H9 (cell line): ENCODE data around the gene IL31. TPM values are rescaled to one million over a fixed set of nuclear protein-coding genes. Genes with fewer than 3 reads are reported as not detected.

Experiments
- DNase-seq: peaks from one replicate; pipeline ENCODE4 v3.0.0-alpha.2; 2017
- H2AFZ ChIP-seq: one replicate; pipeline ENCODE4 v1.6.1; 2013; ENCODE audit warnings: mild to moderate bottlenecking, low read length, control low read depth, moderate library complexity
- H2AK5ac ChIP-seq: 2 replicates; pipeline ENCODE4 v1.6.1; 2013; ENCODE audit warnings: low read length, control low read depth, mixed read lengths; ENCODE audit not compliant: insufficient read length
- H2BK120ac ChIP-seq: one replicate; pipeline ENCODE4 v1.6.1; 2013; ENCODE audit warnings: low read depth, mild to moderate bottlenecking, low read length, control low read depth, inconsistent platforms; ENCODE audit not compliant: poor library complexity, severe bottlenecking
- H2BK12ac ChIP-seq: 2 replicates; pipeline ENCODE4 v1.6.1; 2013; ENCODE audit warnings: low read length, control low read depth, mixed read lengths, low read depth; ENCODE audit not compliant: insufficient read length
- H2BK15ac ChIP-seq: 2 replicates; pipeline ENCODE4 v1.6.1; 2013; ENCODE audit warnings: low read depth, low read length, control low read depth
- H2BK20ac ChIP-seq: one replicate; pipeline ENCODE4 v1.6.1; 2013; ENCODE audit warnings: low read depth, mild to moderate bottlenecking, low read length, control low read depth, inconsistent platforms; ENCODE audit not compliant: poor library complexity, severe bottlenecking
- H2BK5ac ChIP-seq: 2 replicates; pipeline ENCODE4 v1.6.1; 2013; ENCODE audit warnings: low read length, control low read depth, mixed read lengths; ENCODE audit not compliant: insufficient read length
- H3K14ac ChIP-seq: 2 replicates; pipeline ENCODE4 v1.6.1; 2013; ENCODE audit warnings: low read length, control low read depth; ENCODE audit not compliant: insufficient read depth
- H3K18ac ChIP-seq: 2 replicates; pipeline ENCODE4 v1.6.1; 2013; ENCODE audit warnings: low read depth, mild to moderate bottlenecking, mixed read lengths, low read length, control low read depth; ENCODE audit not compliant: insufficient read length
- H3K23ac ChIP-seq: 2 replicates; pipeline ENCODE4 v1.6.1; 2013; ENCODE audit warnings: low read length, control low read depth, mixed read lengths, low read depth; ENCODE audit not compliant: insufficient read length
- H3K23me2 ChIP-seq: 2 replicates; pipeline ENCODE4 v1.6.1; 2013; ENCODE audit warnings: low read depth, mild to moderate bottlenecking, mixed read lengths, low read length, control low read depth; ENCODE audit not compliant: insufficient read length, poor library complexity, severe bottlenecking
- H3K27ac ChIP-seq: 2 replicates; pipeline ENCODE4 v1.5.1; 2013; ENCODE audit warnings: low read length, control low read depth, mixed read lengths, low read depth; ENCODE audit not compliant: insufficient read length
- H3K27me3 ChIP-seq: 2 replicates; pipeline ENCODE4 v1.6.1; 2013; ENCODE audit warnings: low read length, control low read depth, inconsistent platforms; ENCODE audit not compliant: insufficient read depth
- H3K4ac ChIP-seq: 2 replicates; pipeline ENCODE4 v1.6.1; 2013; ENCODE audit warnings: low read depth, mild to moderate bottlenecking, control low read depth, inconsistent platforms, low read length, moderate library complexity
- H3K4me1 ChIP-seq: 2 replicates; pipeline ENCODE4 v1.6.1; 2013; ENCODE audit warnings: low read length, control low read depth, inconsistent platforms; ENCODE audit not compliant: insufficient read depth
- H3K4me2 ChIP-seq: 2 replicates; pipeline ENCODE4 v1.6.1; 2013; ENCODE audit warnings: low read length, control low read depth, mixed read lengths; ENCODE audit not compliant: insufficient read length, insufficient read depth
- H3K56ac ChIP-seq: 2 replicates; pipeline ENCODE4 v1.6.1; 2013; ENCODE audit warnings: low read depth, mild to moderate bottlenecking, mixed read lengths, low read length, control low read depth; ENCODE audit not compliant: insufficient read length
- H3K79me1 ChIP-seq: 2 replicates; pipeline ENCODE4 v1.6.1; 2013; ENCODE audit warnings: low read depth, mild to moderate bottlenecking, moderate library complexity, low read length, control low read depth, inconsistent platforms; ENCODE audit not compliant: insufficient read depth, poor library complexity, severe bottlenecking
- H3K79me2 ChIP-seq: 2 replicates; pipeline ENCODE4 v1.6.1; 2013; ENCODE audit warnings: low read length, control low read depth, inconsistent platforms; ENCODE audit not compliant: insufficient read depth
- H3K9ac ChIP-seq: 2 replicates; pipeline ENCODE4 v1.6.1; 2013; ENCODE audit warnings: low read length, control low read depth, mixed read lengths; ENCODE audit not compliant: insufficient read length; ENCODE audit errors: extremely low read depth
- H3K9me3 ChIP-seq: one replicate; pipeline ENCODE4 v1.6.1; 2013; ENCODE audit warnings: low read depth, low read length, inconsistent platforms; ENCODE audit not compliant: control insufficient read depth
- H3T11ph ChIP-seq: one replicate; pipeline ENCODE4 v1.6.1; 2013; ENCODE audit warnings: mild to moderate bottlenecking, low read length, control low read depth, inconsistent platforms
- H4K20me1 ChIP-seq: one replicate; pipeline ENCODE4 v1.6.1; 2013; ENCODE audit not compliant: control insufficient read depth, insufficient read length, insufficient read depth
- H4K5ac ChIP-seq: 2 replicates; pipeline ENCODE4 v1.6.1; 2013; ENCODE audit warnings: low read depth, mild to moderate bottlenecking, mixed read lengths, low read length, control low read depth; ENCODE audit not compliant: insufficient read length
- H4K8ac ChIP-seq: replicated peaks from 2 replicates; pipeline ENCODE4 v1.6.1; 2013; ENCODE audit warnings: low read length, control low read depth, mixed read lengths, low read depth; ENCODE audit not compliant: insufficient read length
- H4K91ac ChIP-seq: 2 replicates; pipeline ENCODE4 v1.6.1; 2013; ENCODE audit warnings: low read depth, mild to moderate bottlenecking, moderate library complexity, mixed read lengths, low read length, control low read depth; ENCODE audit not compliant: insufficient read length
- H3K27ac Mint-ChIP-seq, 3 experiments: 2 replicates in 2 of 3; 3 replicates in 1 of 3; pipeline ENCODE4 v1.8.0; 2020 to 2021; ENCODE audit warnings: mixed read lengths in 3 of 3, mild to moderate bottlenecking in 1 of 3, moderate library complexity in 1 of 3
- H3K27me3 Mint-ChIP-seq: 2 replicates; pipeline ENCODE4 v1.8.0; 2021; ENCODE audit warnings: low read depth, mild to moderate bottlenecking, moderate library complexity, mixed read lengths
- H3K36me3 Mint-ChIP-seq, 3 experiments: 2 replicates in 2 of 3; 3 replicates in 1 of 3; pipeline ENCODE4 v1.8.0; 2020 to 2021; ENCODE audit warnings: low read depth in 3 of 3, mixed read lengths in 3 of 3; ENCODE audit not compliant: insufficient read depth in 1 of 3
- H3K4me1 Mint-ChIP-seq, 2 experiments: 2 replicates each; pipeline ENCODE4 v1.8.0; 2020; ENCODE audit warnings: mixed read lengths in 2 of 2
- H3K4me3 Mint-ChIP-seq, 2 experiments: 2 replicates in 1 of 2; 3 replicates in 1 of 2; pipeline ENCODE4 v1.8.0; 2020 to 2021; ENCODE audit warnings: mild to moderate bottlenecking in 2 of 2, mixed read lengths in 2 of 2, moderate library complexity in 1 of 2
- H3K9me3 Mint-ChIP-seq, 2 experiments: 2 replicates in 1 of 2; 3 replicates in 1 of 2; pipeline ENCODE4 v1.8.0; 2020; ENCODE audit warnings: mild to moderate bottlenecking in 2 of 2, mixed read lengths in 2 of 2, moderate library complexity in 1 of 2
- CTCF ChIP-seq: fragments of 200-600 bp; sonication (generic); conservative IDR thresholded peaks from 3 replicates; pipeline ENCODE4 v1.8.0; 2021; ENCODE audit warnings: antibody characterized with exemption, mild to moderate bottlenecking
- WGBS: extraction: QIAGEN DNeasy Blood & Tissue Kit; methylation state at CpG from one replicate; pipeline ENCODE4 v1.1.7; 2013; ENCODE audit warnings: missing lambda C conversion rate, low lambda C conversion rate, mixed read lengths; ENCODE audit not compliant: insufficient read length; ENCODE audit errors: extremely low coverage; 5-methylcytosine and 5-hydroxymethylcytosine counted together
- total RNA-seq: library from RNA; stranded (reverse); gene quantifications from 2 replicates; pipeline ENCODE4 v1.2.1, GENCODE V29; 2021

The IL31 gene
- total RNA-seq, 1 experiment from 2014 or later, result not detected

- Histone ChIP-seq H3K9ac (no peak overlapping the region), H4K91ac (no peak overlapping the region), H2BK15ac (no peak overlapping the region), H3K56ac (no peak overlapping the region), H3K4me1 (no peaks in the 10 kb centered on the region), H2BK12ac (no peak overlapping the region), H3K18ac (no peak overlapping the region), H3K14ac (no peak overlapping the region), H2BK120ac (no peak overlapping the region), H2BK5ac (no peak overlapping the region), H2AFZ (no peak overlapping the region), H3K23me2 (no peaks in the 10 kb centered on the region), H2AK5ac (no peak overlapping the region), H3K79me2 (no peaks in the 10 kb centered on the region), H3K79me1 (no peaks in the 10 kb centered on the region), H3K27ac (no peak overlapping the region), H3T11ph (no peak overlapping the region), H4K8ac (no peak overlapping the region), H2BK20ac (no peak overlapping the region), H3K9me3 (no peaks in the 10 kb centered on the region), H3K4me2 (no peak overlapping the region), H4K5ac (no peak overlapping the region), H3K23ac (no peak overlapping the region), H3K4ac (no peak overlapping the region), H4K20me1 (peaks cover 3% of the 10 kb centered on the region), H3K27me3 (no peaks in the 10 kb centered on the region)
- H3K4me1 Mint-ChIP-seq, result peaks cover 0 to 6% of the 10 kb centered on the region in 2 experiments; a peak in 1 of 4 replicates
- H3K27ac Mint-ChIP-seq, result no peak overlapping the region; a peak in 1 of 7 replicates
- DNase-seq, result peak; percentile 91
- 0 out of 2 replicates have a peak, but pooled peaks cover 5% of the 10 kb centered on the region for H3K27me3 Mint-ChIP-seq
- H3K9me3 Mint-ChIP-seq, result peaks cover 4 to 10% of the 10 kb centered on the region in 2 experiments
- no peaks in the 10 kb centered on the region; a peak in 1 of 7 replicates for H3K36me3 Mint-ChIP-seq
- peak; percentile 91 for TF ChIP-seq CTCF
- H3K4me3 Mint-ChIP-seq, result no peak overlapping the region
- WGBS, result no CpG with 5 or more reads among the region's 18 CpGs
Observed at GRCh38 chr12:122190842-122191668, 17.0 kb upstream of the IL31 start.
